ENCODE measurements around the gene CAPN8. TPM values are rescaled to one million over a fixed set of nuclear protein-coding genes. Genes with fewer than 3 reads are reported as not detected.

CAPN8 gene
- total RNA-seq, 4 donors from 2014 or later, result 0.20 to 0.79 (median 0.40) TPM; not detected in 1

DNA sequence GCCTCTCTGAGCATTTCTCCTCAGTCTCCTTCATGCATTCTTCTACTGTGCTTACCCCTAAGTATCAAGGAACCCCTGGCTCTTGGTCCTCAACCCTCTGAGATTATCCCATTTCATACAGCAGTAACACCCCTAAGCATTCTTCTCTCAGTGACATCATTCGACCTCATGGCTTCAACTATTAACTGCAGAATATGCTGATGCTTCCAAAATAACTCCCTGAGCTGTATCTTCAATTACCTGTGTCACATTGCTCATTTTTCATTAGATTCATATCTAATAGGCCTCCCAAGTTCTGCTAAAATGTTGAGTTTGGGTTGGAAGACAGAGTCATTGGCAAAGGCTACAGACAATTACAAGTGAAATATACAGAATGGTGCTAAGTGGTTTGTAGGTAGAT is 7.5 kb downstream of the CAPN8 start:
- H3K9me3 ChIP-seq, result no peaks in the 10 kb centered on the region
- no peaks in the 10 kb centered on the region for H3K4me1 ChIP-seq
- intact Hi-C loops (cut with DNase I), result no loop called here
- no peak overlapping the region for H3K27ac ChIP-seq
- no peaks in the 10 kb centered on the region for H3K27me3 ChIP-seq
- 77 to 84% methylated on average over 1 of the region's 1 CpG for WGBS, 2 donors
- TF ChIP-seq POLR2A (IDR thresholded peaks at IDR 0.05), result no peak
- TF ChIP-seq, protein P1, sequence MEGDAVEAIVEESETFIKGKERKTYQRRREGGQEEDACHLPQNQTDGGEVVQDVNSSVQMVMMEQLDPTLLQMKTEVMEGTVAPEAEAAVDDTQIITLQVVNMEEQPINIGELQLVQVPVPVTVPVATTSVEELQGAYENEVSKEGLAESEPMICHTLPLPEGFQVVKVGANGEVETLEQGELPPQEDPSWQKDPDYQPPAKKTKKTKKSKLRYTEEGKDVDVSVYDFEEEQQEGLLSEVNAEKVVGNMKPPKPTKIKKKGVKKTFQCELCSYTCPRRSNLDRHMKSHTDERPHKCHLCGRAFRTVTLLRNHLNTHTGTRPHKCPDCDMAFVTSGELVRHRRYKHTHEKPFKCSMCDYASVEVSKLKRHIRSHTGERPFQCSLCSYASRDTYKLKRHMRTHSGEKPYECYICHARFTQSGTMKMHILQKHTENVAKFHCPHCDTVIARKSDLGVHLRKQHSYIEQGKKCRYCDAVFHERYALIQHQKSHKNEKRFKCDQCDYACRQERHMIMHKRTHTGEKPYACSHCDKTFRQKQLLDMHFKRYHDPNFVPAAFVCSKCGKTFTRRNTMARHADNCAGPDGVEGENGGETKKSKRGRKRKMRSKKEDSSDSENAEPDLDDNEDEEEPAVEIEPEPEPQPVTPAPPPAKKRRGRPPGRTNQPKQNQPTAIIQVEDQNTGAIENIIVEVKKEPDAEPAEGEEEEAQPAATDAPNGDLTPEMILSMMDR (IDR thresholded peaks at IDR 0.05), result no peak
- H3K36me3 ChIP-seq, result no peaks in the 10 kb centered on the region
- DNase-seq, result no peak
- no peak overlapping the region for H3K4me3 ChIP-seq (replicated peaks in 1 of 3)

DNA sequence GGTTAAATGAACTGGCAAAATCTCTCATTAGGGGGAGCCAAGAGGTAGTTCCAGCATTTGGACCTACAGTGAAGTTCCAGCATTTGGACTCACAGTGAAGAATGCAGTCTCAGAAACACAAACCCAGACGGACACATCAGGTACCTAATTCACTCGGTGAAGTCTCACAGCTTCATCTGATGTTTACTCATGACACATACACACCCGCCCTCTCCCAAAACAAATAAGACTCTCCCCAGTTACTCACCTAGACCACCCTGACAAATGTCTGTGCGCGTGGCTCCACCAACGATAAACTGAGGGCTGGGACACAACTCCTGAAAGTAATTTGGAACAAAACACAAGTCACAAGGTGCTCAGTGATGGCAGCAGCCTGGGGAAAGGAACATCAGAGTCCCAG is 11.4 kb downstream of the CAPN8 start:
- no peak for TF ChIP-seq POLR2A (IDR thresholded peaks at IDR 0.05)
- TF ChIP-seq, protein P1 (IDR thresholded peaks at IDR 0.05), result no peak

DNA sequence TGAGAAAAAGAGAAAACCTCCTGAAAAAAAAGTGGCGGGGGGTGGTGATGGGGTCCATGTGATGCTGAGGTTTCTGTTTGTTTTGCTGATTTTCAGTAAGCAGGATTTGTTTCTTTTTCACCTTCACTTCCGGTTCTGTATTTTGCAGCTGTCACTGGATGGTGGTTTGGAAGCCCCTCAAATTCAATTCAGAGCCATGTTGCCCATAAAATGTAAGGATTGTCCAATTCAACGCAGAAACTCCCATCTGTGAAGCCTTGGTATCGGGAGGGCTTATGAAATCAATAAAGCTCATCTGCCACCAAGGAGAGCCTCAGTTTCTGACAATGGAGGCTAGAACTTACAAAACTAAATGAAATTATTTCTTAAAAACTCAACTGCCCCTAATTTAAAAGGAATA is 12.1 kb downstream of the CAPN8 start:
- no peak for DNase-seq
- Histone ChIP-seq H3K4me3 (replicated peaks in 1 of 3) (no peak overlapping the region), H3K27me3 (no peaks in the 10 kb centered on the region), H3K9me3 (no peaks in the 10 kb centered on the region), H3K36me3 (no peaks in the 10 kb centered on the region), H3K4me1 (no peaks in the 10 kb centered on the region), H3K27ac (no peak overlapping the region)
- 90% methylated on average over 4 of the region's 4 CpGs for whole genome bisulfite sequencing, 2 donors
- TF ChIP-seq POLR2A (IDR thresholded peaks at IDR 0.05), result no peak
- TF ChIP-seq, protein P1 (IDR thresholded peaks at IDR 0.05), result no peak
- intact Hi-C loops (cut with DNase I), result no loop called here

More for the DNA sequence above, 11.4 kb downstream of the CAPN8 start:
- WGBS, 2 donors, result 70 to 75% methylated on average over 6 of the region's 6 CpGs
- no peaks in the 10 kb centered on the region for H3K27me3 ChIP-seq
- no peaks in the 10 kb centered on the region for H3K36me3 ChIP-seq
- no peak for DNase-seq
- H3K27ac ChIP-seq, result no peak overlapping the region
- no peaks in the 10 kb centered on the region for H3K9me3 ChIP-seq
- H3K4me1 ChIP-seq, result no peaks in the 10 kb centered on the region
- intact Hi-C loops (cut with DNase I), result no loop called here
- H3K4me3 ChIP-seq (replicated peaks in 1 of 3), result no peak overlapping the region

DNA sequence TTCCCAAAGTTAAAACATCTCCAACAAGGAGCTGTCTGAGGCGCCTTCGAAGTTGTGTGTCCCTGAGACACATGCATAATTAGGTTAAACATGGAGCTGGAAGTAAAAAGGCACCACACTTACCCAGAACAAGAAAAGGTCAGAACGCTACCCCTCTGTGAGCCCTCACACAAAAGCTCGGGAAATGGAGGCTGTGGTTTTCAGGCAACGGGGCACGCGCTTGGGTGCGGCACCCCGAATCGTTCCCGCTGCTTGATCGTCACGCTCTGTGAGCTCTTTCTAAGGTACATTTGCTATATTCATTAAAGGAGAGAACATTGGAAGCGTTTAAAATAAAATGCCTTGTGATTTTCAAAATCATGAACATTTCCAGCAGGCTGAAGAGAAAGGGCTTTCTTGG is 12.5 kb downstream of the CAPN8 start:
- Histone ChIP-seq H3K4me3 (replicated peaks in 1 of 3) (no peak overlapping the region), H3K27ac (no peak overlapping the region), H3K9me3 (no peaks in the 10 kb centered on the region), H3K27me3 (no peaks in the 10 kb centered on the region), H3K36me3 (no peaks in the 10 kb centered on the region), H3K4me1 (no peaks in the 10 kb centered on the region)
- no peak for DNase-seq
- TF ChIP-seq, protein P1 (IDR thresholded peaks at IDR 0.05), result no peak
- TF ChIP-seq POLR2A (IDR thresholded peaks at IDR 0.05), result no peak
- 84 to 90% methylated on average over 14 of the region's 14 CpGs for WGBS, 2 donors
- intact Hi-C loops (cut with DNase I), result no loop called here

DNA sequence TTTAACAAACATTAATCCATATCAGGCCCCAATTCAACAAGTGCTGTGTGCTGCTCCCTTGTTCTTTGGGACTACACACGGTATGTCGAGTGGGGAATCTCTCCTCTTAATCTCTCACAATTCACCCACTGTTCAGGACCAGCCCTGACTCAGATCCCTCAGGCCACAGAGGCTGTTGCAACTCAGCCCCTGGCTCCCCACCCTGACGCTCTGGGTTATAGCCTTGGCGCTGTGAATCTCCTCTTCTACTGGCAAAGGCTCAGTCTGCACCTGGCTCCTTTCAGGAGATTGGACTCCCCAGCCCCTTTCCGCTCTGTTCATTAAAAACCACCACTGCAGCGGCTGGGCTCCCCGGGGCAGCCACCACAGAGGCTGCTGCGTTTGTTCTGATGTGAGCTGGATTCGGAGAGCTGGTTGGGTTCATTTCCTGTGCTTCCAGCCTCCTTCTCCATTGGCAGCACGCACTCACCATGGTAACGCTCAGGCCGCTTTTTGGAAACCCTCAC is 13.0 kb downstream of the CAPN8 start:
- Histone ChIP-seq H3K36me3 (no peaks in the 10 kb centered on the region), H3K4me1 (no peaks in the 10 kb centered on the region), H3K27ac (no peak overlapping the region), H3K4me3 (replicated peaks in 1 of 3) (no peak overlapping the region), H3K9me3 (no peaks in the 10 kb centered on the region), H3K27me3 (no peaks in the 10 kb centered on the region)
- TF ChIP-seq, protein P1 (IDR thresholded peaks at IDR 0.05), result no peak
- TF ChIP-seq POLR2A (IDR thresholded peaks at IDR 0.05), result no peak
- intact Hi-C loops (cut with DNase I), result no loop called here
- 70 to 76% methylated on average over 12 of the region's 12 CpGs for WGBS, 2 donors
- DNase-seq, result no peak

Measured in thyroid gland (tissue), 4 donors.